C4-2B (cell line): Measurements from ENCODE around the gene UBA1.

ENCODE experiments used
- ZFX ChIP-seq: fragments of 450-650 bp; IDR thresholded peaks from 2 replicates; pipeline ENCODE4 v1.6.1; 2017
- TF ChIP-seq, protein P1 (sequence below): fragments of 450-650 bp; conservative IDR thresholded peaks from 2 replicates; pipeline ENCODE4 v1.5.1; 2017; ENCODE audit warnings: mild to moderate bottlenecking

DNA sequence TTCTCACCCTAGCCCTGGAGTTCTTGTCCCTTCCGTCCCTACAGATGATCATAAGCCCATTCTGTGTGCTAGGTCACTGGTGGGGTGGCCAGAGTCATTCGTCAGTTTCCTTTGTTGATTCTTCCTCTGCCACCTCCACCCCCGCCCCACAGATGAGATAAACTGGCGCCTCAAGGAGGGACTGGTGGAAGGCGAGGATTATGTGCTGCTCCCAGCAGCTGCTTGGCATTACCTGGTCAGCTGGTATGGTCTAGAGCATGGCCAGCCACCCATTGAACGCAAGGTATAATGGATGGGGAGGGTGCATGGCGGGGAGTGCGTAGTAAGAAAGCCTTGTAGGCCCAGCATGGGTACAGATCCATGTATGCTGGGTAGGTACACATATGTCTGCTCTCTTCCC lies 45.6 kb downstream of the UBA1 start:
- TF ChIP-seq, protein P1, sequence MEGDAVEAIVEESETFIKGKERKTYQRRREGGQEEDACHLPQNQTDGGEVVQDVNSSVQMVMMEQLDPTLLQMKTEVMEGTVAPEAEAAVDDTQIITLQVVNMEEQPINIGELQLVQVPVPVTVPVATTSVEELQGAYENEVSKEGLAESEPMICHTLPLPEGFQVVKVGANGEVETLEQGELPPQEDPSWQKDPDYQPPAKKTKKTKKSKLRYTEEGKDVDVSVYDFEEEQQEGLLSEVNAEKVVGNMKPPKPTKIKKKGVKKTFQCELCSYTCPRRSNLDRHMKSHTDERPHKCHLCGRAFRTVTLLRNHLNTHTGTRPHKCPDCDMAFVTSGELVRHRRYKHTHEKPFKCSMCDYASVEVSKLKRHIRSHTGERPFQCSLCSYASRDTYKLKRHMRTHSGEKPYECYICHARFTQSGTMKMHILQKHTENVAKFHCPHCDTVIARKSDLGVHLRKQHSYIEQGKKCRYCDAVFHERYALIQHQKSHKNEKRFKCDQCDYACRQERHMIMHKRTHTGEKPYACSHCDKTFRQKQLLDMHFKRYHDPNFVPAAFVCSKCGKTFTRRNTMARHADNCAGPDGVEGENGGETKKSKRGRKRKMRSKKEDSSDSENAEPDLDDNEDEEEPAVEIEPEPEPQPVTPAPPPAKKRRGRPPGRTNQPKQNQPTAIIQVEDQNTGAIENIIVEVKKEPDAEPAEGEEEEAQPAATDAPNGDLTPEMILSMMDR: no peak
- TF ChIP-seq ZFX: no peak
